GM12892 (cell line): ENCODE data around the gene CFAP157.

Experiments
- DNase-seq: peaks from one replicate; pipeline ENCODE4 v3.0.0; 2011; ENCODE audit not compliant: insufficient read length
- FAIRE-seq: peaks from 2 replicates; lab custom pipeline; 2011; peaks lifted over from hg19 to GRCh38; lab: Jason Lieb, UNC
- POLR2A ChIP-seq: IDR thresholded peaks from 2 replicates; pipeline ENCODE4 v1.6.1; 2011; ENCODE audit warnings: low read depth, low read length, control low read depth
- POLR2AphosphoS5 ChIP-seq: IDR thresholded peaks from 2 replicates; pipeline ENCODE4 v1.6.1; 2011; ENCODE audit warnings: low read depth, low read length, control low read depth
- TAF1 ChIP-seq: IDR thresholded peaks from 2 replicates; pipeline ENCODE4 v1.6.1; 2011; ENCODE audit warnings: low read depth, mild to moderate bottlenecking, control low read depth, low read length, borderline replicate concordance

CFAP157 gene

GRCh38 chr9:127697575-127697974, 9.2 kb upstream of the CFAP157 start:
- DNase-seq (no peak), FAIRE-seq (no peak)
- no peak for TF ChIP-seq POLR2AphosphoS5
- TF ChIP-seq POLR2A: no peak
- TF ChIP-seq TAF1: no peak

GRCh38 chr9:127698386-127698785, 8.4 kb upstream of the CFAP157 start:
- no peak for DNase-seq
- TF ChIP-seq POLR2A (no peak), POLR2AphosphoS5 (no peak), TAF1 (no peak)
- FAIRE-seq: no peak

GRCh38 chr9:127698985-127699670, 7.7 kb upstream of the CFAP157 start:
- DNase-seq: peak; percentile 88
- FAIRE-seq: no peak
- TF ChIP-seq POLR2AphosphoS5 (no peak), POLR2A (no peak), TAF1 (no peak)

- DNase-seq (no peak), FAIRE-seq (no peak)
- TF ChIP-seq POLR2AphosphoS5 (no peak), TAF1 (no peak), POLR2A (no peak)
These were observed 6.6 kb upstream of the CFAP157 start for GRCh38 chr9:127700140-127700539.

- TF ChIP-seq POLR2AphosphoS5 (no peak), POLR2A (no peak), TAF1 (no peak)
- no peak for FAIRE-seq
- DNase-seq: no peak
These were observed 6.1 kb upstream of the CFAP157 start for GRCh38 chr9:127700594-127701255.

- no peak for FAIRE-seq
- TF ChIP-seq POLR2A: no peak
- TF ChIP-seq POLR2AphosphoS5: no peak
- TF ChIP-seq TAF1: no peak
- no peak for DNase-seq
These were observed 3.4 kb upstream of the CFAP157 start for GRCh38 chr9:127703289-127703946.

GRCh38 chr9:127705577-127706379, 1.0 kb upstream of the CFAP157 start:
- FAIRE-seq (no peak), DNase-seq (no peak)
- TF ChIP-seq POLR2AphosphoS5 (no peak), TAF1 (no peak), POLR2A (no peak)

GRCh38 chr9:127707766-127708165, 978 bp downstream of the CFAP157 start:
- DNase-seq (no peak), FAIRE-seq (peak; percentile 67)
- TF ChIP-seq POLR2AphosphoS5 (no peak), TAF1 (no peak), POLR2A (no peak)

GRCh38 chr9:127708952-127709587, 2.3 kb downstream of the CFAP157 start:
- FAIRE-seq: no peak
- no peak for DNase-seq
- TF ChIP-seq TAF1: no peak
- no peak for TF ChIP-seq POLR2AphosphoS5
- no peak for TF ChIP-seq POLR2A

GRCh38 chr9:127710204-127710783, 3.5 kb downstream of the CFAP157 start:
- no peak for FAIRE-seq
- DNase-seq: no peak
- TF ChIP-seq POLR2AphosphoS5 (no peak), TAF1 (no peak), POLR2A (no peak)
